NT2/D1 (cell line): Measurements from ENCODE around the gene CALML5.

ENCODE experiments used
- DNase-seq: peaks from one replicate; pipeline ENCODE4 v3.0.0-alpha.2; 2011; ENCODE audit warnings: low read depth, low spot score
- H3K27me3 ChIP-seq: 2 replicates; pipeline ENCODE4 v1.6.0; 2011; ENCODE audit warnings: mild to moderate bottlenecking; ENCODE audit not compliant: insufficient read length, insufficient read depth
- H3K36me3 ChIP-seq: 2 replicates; pipeline ENCODE4 v1.6.1; 2011; ENCODE audit warnings: mild to moderate bottlenecking, low read length, mixed read lengths; ENCODE audit not compliant: insufficient read depth, insufficient read length
- H3K4me1 ChIP-seq: 2 replicates; pipeline ENCODE4 v1.5.1; 2011; ENCODE audit not compliant: insufficient read depth, insufficient read length
- H3K4me3 ChIP-seq: 2 replicates; pipeline ENCODE4 v1.5.1; 2011; ENCODE audit warnings: low read depth; ENCODE audit not compliant: insufficient read length
- H3K9ac ChIP-seq: 2 replicates; pipeline ENCODE4 v1.6.0; 2011; ENCODE audit warnings: low read depth; ENCODE audit not compliant: insufficient read length
- H3K9me3 ChIP-seq: 2 replicates; pipeline ENCODE4 v1.5.1; 2011; ENCODE audit warnings: mild to moderate bottlenecking, low read length; ENCODE audit not compliant: insufficient read depth
- SUZ12 ChIP-seq: IDR thresholded peaks from 2 replicates; pipeline ENCODE4 v1.6.1; 2011; ENCODE audit not compliant: insufficient read length, insufficient read depth; ENCODE audit errors: extremely low read depth
- YY1 ChIP-seq: IDR thresholded peaks from 2 replicates; pipeline ENCODE4 v1.6.1; 2011; ENCODE audit not compliant: insufficient read length, insufficient read depth
- ZNF274 ChIP-seq: IDR thresholded peaks from 2 replicates; pipeline ENCODE4 v1.6.1; 2011; ENCODE audit warnings: mild to moderate bottlenecking, low read depth, low read length

CALML5 gene

GRCh38 chr10:5522913-5523560, 23.7 kb upstream of the CALML5 start:
- peaks cover 14% of the 10 kb centered on the region; the same call in 1 of the 2 replicates for H3K9me3 ChIP-seq
- no peak overlapping the region for H3K4me3 ChIP-seq
- TF ChIP-seq SUZ12 (no peak), ZNF274 (no peak), YY1 (no peak)
- H3K9ac ChIP-seq: no peak overlapping the region
- peaks cover 4% of the 10 kb centered on the region for H3K4me1 ChIP-seq
- no peak for DNase-seq
- H3K27me3 ChIP-seq: no peaks in the 10 kb centered on the region
- H3K36me3 ChIP-seq: no peaks in the 10 kb centered on the region

- Histone ChIP-seq H3K9ac (no peak overlapping the region), H3K9me3 (peaks cover 14% of the 10 kb centered on the region; the same call in 1 of the 2 replicates), H3K4me3 (no peak overlapping the region), H3K36me3 (no peaks in the 10 kb centered on the region), H3K27me3 (no peaks in the 10 kb centered on the region), H3K4me1 (peaks cover 4% of the 10 kb centered on the region)
- no peak for TF ChIP-seq ZNF274
- TF ChIP-seq SUZ12: no peak
- TF ChIP-seq YY1: no peak
- no peak for DNase-seq
Observed at GRCh38 chr10:5519054-5519453, 19.7 kb upstream of the CALML5 start.

- Histone ChIP-seq H3K4me3 (no peak overlapping the region), H3K4me1 (no peaks in the 10 kb centered on the region), H3K36me3 (no peaks in the 10 kb centered on the region), H3K9me3 (peaks cover 14% of the 10 kb centered on the region; the same call in 1 of the 2 replicates), H3K27me3 (no peaks in the 10 kb centered on the region), H3K9ac (no peak overlapping the region)
- no peak for DNase-seq
- TF ChIP-seq ZNF274: no peak
- no peak for TF ChIP-seq SUZ12
- no peak for TF ChIP-seq YY1
Observed at GRCh38 chr10:5518143-5518542, 18.8 kb upstream of the CALML5 start.

- DNase-seq: no peak
- H3K9me3 ChIP-seq: peaks cover 14% of the 10 kb centered on the region; the same call in 1 of the 2 replicates
- H3K4me3 ChIP-seq: no peak overlapping the region
- H3K4me1 ChIP-seq: no peaks in the 10 kb centered on the region
- no peak for TF ChIP-seq YY1
- no peak for TF ChIP-seq SUZ12
- TF ChIP-seq ZNF274: no peak
- no peaks in the 10 kb centered on the region for H3K36me3 ChIP-seq
- no peak overlapping the region for H3K9ac ChIP-seq
- no peaks in the 10 kb centered on the region for H3K27me3 ChIP-seq
Observed at GRCh38 chr10:5517546-5517945, 18.2 kb upstream of the CALML5 start.

- no peak overlapping the region for H3K4me3 ChIP-seq
- H3K36me3 ChIP-seq: no peaks in the 10 kb centered on the region
- no peak for TF ChIP-seq SUZ12
- no peak for TF ChIP-seq YY1
- TF ChIP-seq ZNF274: no peak
- no peak for DNase-seq
- H3K27me3 ChIP-seq: no peaks in the 10 kb centered on the region
- peaks cover 14% of the 10 kb centered on the region; the same call in 1 of the 2 replicates for H3K9me3 ChIP-seq
- no peaks in the 10 kb centered on the region for H3K4me1 ChIP-seq
- no peak overlapping the region for H3K9ac ChIP-seq
Observed at GRCh38 chr10:5515948-5516761, 16.8 kb upstream of the CALML5 start.

GRCh38 chr10:5514226-5514850, 15.0 kb upstream of the CALML5 start:
- Histone ChIP-seq H3K9me3 (peaks cover 7% of the 10 kb centered on the region; the same call in 1 of the 2 replicates), H3K36me3 (no peaks in the 10 kb centered on the region), H3K9ac (no peak overlapping the region), H3K4me3 (no peak overlapping the region), H3K4me1 (no peaks in the 10 kb centered on the region), H3K27me3 (no peaks in the 10 kb centered on the region)
- no peak for DNase-seq
- TF ChIP-seq SUZ12 (no peak), YY1 (no peak), ZNF274 (no peak)
